Measurements from ENCODE around the gene NKD2.

NKD2 gene

GRCh38 chr5:1032011-1032410, 23.4 kb downstream of the NKD2 start:
- no peak for DNase-seq

- DNase-seq, result no peak
Observed at GRCh38 chr5:1032551-1033027, 24.0 kb downstream of the NKD2 start.

GRCh38 chr5:1033178-1033577, 24.6 kb downstream of the NKD2 start:
- no peak for DNase-seq

GRCh38 chr5:1033606-1034420, 25.2 kb downstream of the NKD2 start:
- DNase-seq, result no peak

- DNase-seq, result no peak
Observed at GRCh38 chr5:1034421-1034905, 25.9 kb downstream of the NKD2 start.

GRCh38 chr5:1034986-1035385, 26.4 kb downstream of the NKD2 start:
- no peak for DNase-seq

- DNase-seq, result no peak
Observed at GRCh38 chr5:1035421-1036405, 27.1 kb downstream of the NKD2 start.

GRCh38 chr5:1036504-1037122, 28.0 kb downstream of the NKD2 start:
- no peak for DNase-seq

GRCh38 chr5:1037123-1037670, 28.6 kb downstream of the NKD2 start:
- no peak for DNase-seq

- DNase-seq, result no peak
Observed at GRCh38 chr5:1037671-1038416, 29.2 kb downstream of the NKD2 start.

- DNase-seq, result no peak
Observed at GRCh38 chr5:1038417-1039209, 30.0 kb downstream of the NKD2 start.

- DNase-seq, result no peak
Observed at GRCh38 chr5:1039210-1039548, 30.6 kb downstream of the NKD2 start.

- DNase-seq, result no peak
Observed at GRCh38 chr5:1039706-1040260, 31.2 kb downstream of the NKD2 start.

- no peak for DNase-seq
Observed at GRCh38 chr5:1040571-1040970, 32.0 kb downstream of the NKD2 start.

- no peak for DNase-seq
Observed at GRCh38 chr5:1041225-1042143, 32.9 kb downstream of the NKD2 start.

GRCh38 chr5:1042626-1043025, 34.0 kb downstream of the NKD2 start:
- no peak for DNase-seq

- no peak for DNase-seq
Observed at GRCh38 chr5:1043327-1043726, 34.7 kb downstream of the NKD2 start.

- DNase-seq, result no peak
Observed at GRCh38 chr5:1044117-1044516, 35.5 kb downstream of the NKD2 start.

- DNase-seq, result no peak
Observed at GRCh38 chr5:1045960-1046560, 37.5 kb downstream of the NKD2 start.
